Tibial nerve (tissue), 3 donors: Measurements from ENCODE around the gene TERB1.

Experiments used
- CTCF ChIP-seq, 5 experiments: fragments of 200-600 bp in 3 of 5; fragments of 450-650 bp in 2 of 5; sonication (generic) in 3 of 5; IDR thresholded peaks; one replicate each; pipeline ENCODE4 v1.5.1; 2016 to 2019; ENCODE audit warnings: antibody characterized with exemption in 5 of 5, mild to moderate bottlenecking in 3 of 5, moderate library complexity in 2 of 5
- POLR2A ChIP-seq, 2 donors: fragments of 450-650 bp; IDR thresholded peaks; one replicate each; pipeline ENCODE4 v1.6.1; 2017; ENCODE audit warnings: antibody characterized with exemption in 2 of 2, mild to moderate bottlenecking in 2 of 2, moderate library complexity in 2 of 2

GRCh38 chr16:66848172-66848571 lies 46.8 kb upstream of the TERB1 start:
- no peak for TF ChIP-seq CTCF (IDR thresholded peaks at IDR 0.05)
- TF ChIP-seq POLR2A (IDR thresholded peaks at IDR 0.05), result no peak
